Sigmoid colon (tissue), 7 donors: ENCODE measurements around the gene PTPRH. TPM values are rescaled to one million over a fixed set of nuclear protein-coding genes. Genes with fewer than 3 reads are reported as not detected.

ENCODE experiments used
- DNase-seq: peaks from one replicate; pipeline ENCODE4 v3.0.0-alpha.2; 2019
- H3K27ac ChIP-seq, 4 donors: fragments of 200-600 bp; sonication (generic); one replicate each; pipeline ENCODE4 v1.5.1; 2016 to 2019; ENCODE audit warnings: mild to moderate bottlenecking in 1 of 4
- H3K27me3 ChIP-seq, 3 donors: fragments of 200-600 bp; sonication (generic); one replicate each; pipeline ENCODE4 v1.5.1; 2019; ENCODE audit warnings: mild to moderate bottlenecking in 1 of 3
- H3K36me3 ChIP-seq, 4 donors: fragments of 200-600 bp; sonication (generic); one replicate each; pipeline ENCODE4 v1.5.1; 2016 to 2019
- H3K4me1 ChIP-seq, 4 donors: fragments of 200-600 bp; sonication (generic); one replicate each; pipeline ENCODE4 v1.5.1; 2017 to 2019
- H3K4me3 ChIP-seq, 4 donors: fragments of 200-600 bp; sonication (generic); one replicate each; pipeline ENCODE4 v1.5.1; 2017 to 2019; ENCODE audit warnings: mild to moderate bottlenecking in 2 of 4, moderate library complexity in 1 of 4
- H3K9me3 ChIP-seq, 4 donors: fragments of 200-600 bp in 3 of 4; sonication (generic) in 3 of 4; one replicate each; pipeline versions ENCODE4 v1.5.1 to v1.6.1; 2013 to 2019
- CTCF ChIP-seq, 4 experiments: fragments of 450-650 bp in 3 of 4; fragments of 200-600 bp in 1 of 4; IDR thresholded peaks; one replicate each; pipeline ENCODE4 v1.5.1; 2016 to 2019; ENCODE audit warnings: antibody characterized with exemption in 4 of 4, mild to moderate bottlenecking in 3 of 4, moderate library complexity in 2 of 4
- EP300 ChIP-seq, 4 donors: sonication (generic); formaldehyde crosslinking; IDR thresholded peaks; one replicate each; pipeline ENCODE4 v1.6.1; 2017; ENCODE audit warnings: antibody characterized with exemption in 4 of 4
- POLR2A ChIP-seq, 2 donors: fragments of 450-650 bp; IDR thresholded peaks; one replicate each; pipeline ENCODE4 v1.6.1; 2016; ENCODE audit warnings: antibody characterized with exemption in 2 of 2, mild to moderate bottlenecking in 2 of 2, moderate library complexity in 2 of 2
- POLR2AphosphoS5 ChIP-seq, 4 donors: sonication (generic); formaldehyde crosslinking; IDR thresholded peaks; one replicate each; pipeline ENCODE4 v1.6.1; 2017; ENCODE audit warnings: antibody characterized with exemption in 4 of 4
- WGBS, 2 donors: extraction: QIAGEN DNeasy Blood & Tissue Kit; methylation state at CpG; one replicate each; pipeline ENCODE4 v1.1.7; 2013; 5-methylcytosine and 5-hydroxymethylcytosine counted together
- intact Hi-C: fragments of 100-400 bp; cut with DNase I; formaldehyde crosslinking; loops from one replicate; pipeline ENCODE4 v1.15.1; 2023
- polyA plus RNA-seq, 3 donors: library from polyadenylated mRNA; stranded (reverse); fragments of 200-250 nt; gene quantifications; one replicate each; pipeline ENCODE4 v1.2.3, GENCODE V29; 2013
- total RNA-seq, 4 donors: library from RNA; depleted of rRNA; stranded (reverse); fragments of >200 nt; gene quantifications; one replicate each; pipeline ENCODE4 v1.1.0, GENCODE V29; 2016
- donor health status: healthy with polysubstance abuse.
- donor health status: Bipolar disorder and iron deficiency.
- donor health status: healthy.

PTPRH gene
- total and polyA plus RNA-seq, 7 donors: 0.95 to 61.3 (median 4.3) TPM

DNA sequence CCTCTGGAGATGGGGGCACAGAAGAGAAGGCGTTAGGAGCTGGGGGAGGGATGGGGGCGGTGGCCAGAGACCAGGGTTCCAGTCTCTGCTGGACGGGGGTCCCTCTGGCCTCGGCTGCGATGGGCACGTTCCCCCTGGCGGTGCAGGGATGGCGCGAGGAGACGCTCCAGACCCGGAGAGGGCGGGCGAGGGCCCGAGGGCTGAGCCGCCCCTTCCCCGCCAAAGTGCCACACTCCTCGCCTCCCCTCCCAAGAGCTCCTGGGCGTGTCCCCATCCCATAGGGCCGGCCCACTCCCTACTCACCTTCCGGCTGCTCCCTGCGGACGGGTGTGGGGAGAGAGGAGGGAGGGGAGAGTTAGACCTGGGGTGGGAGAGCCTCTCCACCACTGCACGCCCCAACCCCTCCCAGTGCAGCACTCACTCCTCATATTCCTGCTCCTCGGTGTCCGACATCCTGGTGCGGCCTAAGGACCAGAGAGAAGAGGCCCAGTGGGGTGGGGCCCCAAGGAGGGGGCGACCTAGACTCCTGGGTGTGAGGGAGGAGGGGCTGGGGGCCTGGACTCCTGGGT lies 62.5 kb downstream of the PTPRH start:
- TF ChIP-seq POLR2A (IDR thresholded peaks at IDR 0.05): no peak
- no peak for TF ChIP-seq EP300 (IDR thresholded peaks at IDR 0.05)
- no peak for TF ChIP-seq CTCF (IDR thresholded peaks at IDR 0.05)
- TF ChIP-seq POLR2AphosphoS5 (IDR thresholded peaks at IDR 0.05): no peak
- peaks cover 28 to 99% (median 85%) of the 10 kb centered on the region in 3 donors for H3K27me3 ChIP-seq
- no peaks in the 10 kb centered on the region for H3K9me3 ChIP-seq
- no peaks in the 10 kb centered on the region for H3K36me3 ChIP-seq
- WGBS, 2 donors: 1 to 3% methylated on average over 27 of the region's 27 CpGs
- H3K27ac ChIP-seq: no peak overlapping the region
- no peak for DNase-seq
- H3K4me1 ChIP-seq: peaks cover 0 to 10% (median 5%) of the 10 kb centered on the region in 4 donors
- intact Hi-C loops: loop anchor here (10.0 kb wide), 1 partner anchor 268 kb away; no protein-coding TSS in a partner anchor
- no peak overlapping the region for H3K4me3 ChIP-seq

DNA sequence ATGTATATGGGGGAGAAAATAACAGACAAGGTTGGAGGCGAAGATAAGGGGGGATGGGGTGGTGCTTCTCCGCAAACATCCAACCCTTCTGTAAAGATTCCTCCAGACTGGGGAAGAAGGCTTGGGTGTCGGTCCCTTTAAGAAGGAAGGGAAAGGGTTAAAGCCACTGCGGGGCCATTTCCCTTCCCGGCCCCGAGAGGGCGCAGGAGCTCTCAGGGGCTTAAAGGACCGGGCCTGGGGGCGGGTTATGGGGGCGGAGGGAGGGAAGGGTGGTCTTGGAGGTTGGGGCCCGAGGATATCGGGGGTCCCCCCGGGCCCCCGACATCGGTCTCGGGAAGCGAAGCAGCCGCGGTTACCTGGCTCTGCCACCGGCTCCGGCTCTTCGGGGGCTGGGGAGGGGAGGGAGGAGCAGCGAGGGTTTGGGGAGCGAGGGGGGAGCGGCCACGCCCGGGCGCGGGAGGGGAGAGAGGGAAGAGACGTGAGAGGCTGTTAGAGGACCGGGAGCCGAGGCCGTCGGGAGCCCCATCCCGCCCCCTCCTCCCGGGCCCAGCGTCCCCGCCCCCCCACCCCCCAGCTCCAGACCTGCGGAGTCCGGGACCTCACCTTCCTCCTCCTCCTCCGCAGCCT lies 63.1 kb downstream of the PTPRH start:
- no peaks in the 10 kb centered on the region for H3K9me3 ChIP-seq
- intact Hi-C loops: loop anchor here (10.0 kb wide), 1 partner anchor 269 kb away; no protein-coding TSS in a partner anchor
- WGBS, 2 donors: 3% methylated on average over 41 of the region's 41 CpGs
- no peaks in the 10 kb centered on the region for H3K36me3 ChIP-seq
- H3K4me1 ChIP-seq: peaks cover 0 to 16% (median 5%) of the 10 kb centered on the region in 4 donors
- H3K27ac ChIP-seq: no peak overlapping the region
- peaks cover 32 to 99% (median 91%) of the 10 kb centered on the region in 3 donors for H3K27me3 ChIP-seq
- no peak overlapping the region for H3K4me3 ChIP-seq
- no peak for TF ChIP-seq POLR2A (IDR thresholded peaks at IDR 0.05)
- TF ChIP-seq EP300 (IDR thresholded peaks at IDR 0.05): no peak
- TF ChIP-seq CTCF (IDR thresholded peaks at IDR 0.05): no peak
- TF ChIP-seq POLR2AphosphoS5 (IDR thresholded peaks at IDR 0.05): no peak
- DNase-seq: no peak

DNA sequence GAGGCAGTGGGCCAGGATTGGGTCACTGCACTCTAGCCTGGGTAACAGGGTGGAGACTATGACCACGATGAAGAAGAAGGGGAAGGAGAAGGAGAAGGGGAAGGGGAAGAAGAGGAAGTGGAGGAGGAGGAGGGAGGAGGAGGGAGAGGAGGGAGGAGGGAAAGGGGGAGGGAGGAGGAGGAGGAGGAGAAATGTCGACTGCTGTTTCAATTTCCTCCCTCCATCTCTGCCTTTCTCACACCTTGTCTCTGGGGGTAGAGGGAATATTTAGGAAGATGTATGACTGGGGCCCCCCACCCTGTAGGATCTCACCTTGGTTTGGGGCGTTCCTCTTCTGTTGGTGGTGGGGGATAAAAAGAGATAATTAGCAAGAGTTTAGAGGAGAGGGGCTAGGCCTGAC lies 64.1 kb downstream of the PTPRH start:
- Histone ChIP-seq H3K4me1 (peaks cover 0 to 22% (median 5%) of the 10 kb centered on the region in 4 donors), H3K36me3 (no peaks in the 10 kb centered on the region), H3K4me3 (no peak overlapping the region), H3K27me3 (peaks cover 32 to 94% (median 94%) of the 10 kb centered on the region in 3 donors), H3K9me3 (no peaks in the 10 kb centered on the region), H3K27ac (no peak overlapping the region)
- TF ChIP-seq CTCF (IDR thresholded peaks at IDR 0.05) (no peak), EP300 (IDR thresholded peaks at IDR 0.05) (no peak), POLR2A (IDR thresholded peaks at IDR 0.05) (no peak), POLR2AphosphoS5 (IDR thresholded peaks at IDR 0.05) (no peak)
- DNase-seq: no peak
- intact Hi-C loops: loop anchor here (10.0 kb wide), 1 partner anchor 270 kb away; no protein-coding TSS in a partner anchor
- WGBS, 2 donors: 13 to 14% methylated on average over 3 of the region's 3 CpGs

- Histone ChIP-seq H3K27me3 (peaks cover 28 to 92% (median 77%) of the 10 kb centered on the region in 3 donors), H3K4me3 (no peak overlapping the region), H3K4me1 (peaks cover 0 to 22% (median 5%) of the 10 kb centered on the region in 4 donors), H3K36me3 (no peaks in the 10 kb centered on the region), H3K27ac (no peak overlapping the region), H3K9me3 (no peaks in the 10 kb centered on the region)
- WGBS, 2 donors: 32 to 34% methylated on average over 21 of the region's 21 CpGs
- TF ChIP-seq POLR2A (IDR thresholded peaks at IDR 0.05): no peak
- TF ChIP-seq POLR2AphosphoS5 (IDR thresholded peaks at IDR 0.05): no peak
- no peak for TF ChIP-seq EP300 (IDR thresholded peaks at IDR 0.05)
- TF ChIP-seq CTCF (IDR thresholded peaks at IDR 0.05): no peak
- intact Hi-C loops: loop anchor here (5.0 to 10.0 kb wide), 2 partner anchors 273 to 361 kb away; no protein-coding TSS in a partner anchor
- no peak for DNase-seq
Measured at GRCh38 chr19:55141696-55142095, 67.6 kb downstream of the PTPRH start.
